ENCODE results near the gene PPME1.
"Not testable (repeated sequence)": the region's sequence is repeated elsewhere in the genome, so short reads cannot be mapped to it uniquely, and the experiment has no call there.

Gene PPME1

GRCh38 chr11:74170694-74171629, at the start of gene PPME1, which contains the start of gene C2CD3:
Gene PPME1, plus strand, starts transcription at chr11:74171289. Its CDS starts 133 bp downstream, at chr11:74171422.
Gene C2CD3, minus strand, starts transcription at chr11:74171002. Its CDS starts 210 bp downstream, at chr11:74170792.
- peak; percentile 92 for DNase-seq

- no peak for DNase-seq
These were observed 49.3 kb upstream of the PPME1 start for GRCh38 chr11:74121804-74122203.

DNA sequence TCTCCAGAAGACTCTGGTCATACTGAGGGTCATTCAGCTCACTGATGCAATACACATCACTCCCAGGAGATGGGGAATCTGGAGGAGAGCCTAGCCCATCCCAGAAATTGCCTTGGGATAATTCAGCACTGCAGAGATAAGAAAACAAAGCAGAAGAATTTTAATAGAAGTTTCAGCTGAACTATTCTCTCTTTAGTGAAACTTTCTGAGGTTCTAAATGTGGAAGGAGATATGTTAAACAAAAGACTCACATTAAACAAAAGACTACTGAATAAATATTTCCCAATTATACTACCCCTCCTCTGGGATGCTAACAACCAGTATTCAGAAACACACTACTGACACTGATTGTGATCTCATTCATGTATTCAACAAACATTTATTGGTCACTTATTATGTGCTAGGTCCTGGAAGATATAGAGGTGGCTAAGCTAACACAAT, 48.1 kb upstream of the PPME1 start:
- no peak for DNase-seq

DNA sequence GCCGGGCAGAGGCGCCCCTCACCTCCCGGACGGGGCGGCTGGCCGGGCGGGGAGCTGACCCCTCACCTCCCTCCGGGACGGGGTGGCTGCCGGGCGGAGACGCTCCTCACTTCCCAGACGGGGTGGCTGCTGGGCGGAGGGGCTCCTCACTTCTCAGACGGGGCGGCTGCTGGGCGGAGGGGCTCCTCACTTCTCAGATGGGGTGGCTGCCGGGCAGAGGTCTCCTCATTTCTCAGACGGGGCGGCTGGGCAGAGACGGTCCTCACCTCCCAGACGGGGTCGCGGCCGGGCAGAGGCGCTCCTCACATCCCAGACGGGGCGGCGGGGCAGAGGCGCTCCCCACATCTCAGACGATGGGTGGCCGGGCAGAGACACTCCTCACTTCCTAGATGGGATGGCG, 42.0 kb upstream of the PPME1 start:
- not testable (repeated sequence) for DNase-seq

- no peak for DNase-seq
These were observed 38.3 kb upstream of the PPME1 start for GRCh38 chr11:74132833-74133232.

GRCh38 chr11:74133436-74133835, 37.7 kb upstream of the PPME1 start:
- DNase-seq: no peak

DNA sequence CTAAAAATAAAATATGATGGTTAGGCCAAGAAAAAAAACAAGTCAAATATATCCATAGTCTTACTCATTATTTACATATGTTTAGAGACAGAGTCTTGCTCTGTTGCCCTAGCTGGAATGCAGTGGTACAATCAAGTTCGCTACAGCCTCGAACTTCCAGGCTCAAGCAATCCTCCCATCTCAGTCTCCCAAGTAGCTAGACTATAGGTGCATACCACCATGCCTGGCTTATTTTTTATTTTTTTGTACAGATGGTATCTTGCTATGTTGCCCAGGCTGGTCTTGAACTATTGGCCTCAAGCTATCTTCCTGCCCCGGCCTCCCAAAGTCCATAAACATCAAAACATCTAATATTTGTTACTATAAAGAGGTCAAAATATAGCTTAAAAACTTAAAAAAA, 36.4 kb upstream of the PPME1 start:
- DNase-seq: no peak

GRCh38 chr11:74135127-74135840, 35.8 kb upstream of the PPME1 start:
- DNase-seq: no peak

GRCh38 chr11:74138021-74138420, 33.1 kb upstream of the PPME1 start:
- no peak for DNase-seq

GRCh38 chr11:74138572-74138971, 32.5 kb upstream of the PPME1 start:
- DNase-seq: no peak

GRCh38 chr11:74139151-74139918, 31.8 kb upstream of the PPME1 start:
- no peak for DNase-seq

GRCh38 chr11:74139919-74140431, 31.1 kb upstream of the PPME1 start:
- DNase-seq: not testable (repeated sequence)

GRCh38 chr11:74141241-74141695, 29.8 kb upstream of the PPME1 start:
- no peak for DNase-seq

GRCh38 chr11:74141908-74142307, 29.2 kb upstream of the PPME1 start:
- no peak for DNase-seq

GRCh38 chr11:74142624-74143023, 28.5 kb upstream of the PPME1 start:
- no peak for DNase-seq

DNA sequence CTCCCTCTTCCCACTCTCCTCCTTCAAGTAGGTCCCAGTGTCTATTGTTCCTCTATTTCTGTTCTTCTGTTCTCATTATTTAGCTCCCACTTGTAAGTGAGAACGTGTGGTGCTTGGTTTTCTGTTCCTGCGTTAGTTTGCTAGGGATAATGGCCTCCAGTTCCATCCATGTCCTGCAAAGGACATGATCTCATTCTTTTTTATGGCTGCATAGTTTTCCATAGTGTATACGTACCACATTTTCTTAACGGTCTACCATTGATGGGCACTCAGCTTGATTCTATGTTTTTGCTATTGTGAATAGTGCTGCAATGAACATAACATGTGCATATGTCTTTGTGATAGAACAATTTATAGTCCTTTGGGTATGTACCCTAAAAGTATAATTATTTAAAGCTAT, 26.5 kb upstream of the PPME1 start:
- no peak for DNase-seq

GRCh38 chr11:74147199-74147929, 23.7 kb upstream of the PPME1 start:
- no peak for DNase-seq

DNA sequence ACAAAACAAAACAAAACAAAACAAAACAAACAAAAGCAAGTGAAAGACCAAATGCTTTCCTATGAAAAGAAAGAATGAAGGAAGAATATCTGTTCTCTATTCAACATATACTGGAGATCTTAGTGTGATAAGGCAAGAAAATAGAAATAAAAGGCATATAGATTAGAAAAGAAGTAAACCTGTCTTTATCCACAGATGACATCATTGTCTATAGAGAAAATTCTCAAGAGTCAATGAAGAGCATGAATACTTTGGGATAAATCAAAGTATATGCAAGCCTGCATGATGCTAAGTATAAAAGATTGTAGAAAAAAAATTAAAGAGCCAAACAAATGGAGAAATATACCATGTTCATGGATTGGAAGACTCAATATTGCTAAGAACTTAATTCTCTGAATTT, 17.9 kb upstream of the PPME1 start:
- DNase-seq: no peak

- no peak for DNase-seq
These were observed 16.3 kb upstream of the PPME1 start for GRCh38 chr11:74154620-74155281.

DNA sequence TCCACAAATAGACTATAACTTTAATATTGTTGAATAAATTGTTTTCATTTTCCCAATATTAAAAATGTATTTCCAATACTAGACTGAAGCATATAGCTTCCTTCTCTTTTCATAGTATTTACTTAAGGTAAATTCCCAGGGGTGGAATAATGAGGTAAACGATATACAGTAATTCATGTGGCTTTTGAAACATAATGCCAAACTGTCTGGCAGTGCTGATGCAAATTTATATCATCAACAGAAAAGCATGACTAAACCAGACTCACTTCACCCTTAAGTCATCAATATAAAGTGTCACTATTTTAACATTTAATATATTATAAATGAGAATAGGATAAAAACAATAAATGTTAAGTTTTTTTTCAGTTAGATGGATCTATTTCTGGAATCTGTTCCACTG, 13.9 kb upstream of the PPME1 start:
- no peak for DNase-seq

GRCh38 chr11:74159642-74160041, 11.4 kb upstream of the PPME1 start:
- no peak for DNase-seq

All from SIG-M5 (cell line).